OCI-LY7 (cell line): ENCODE data around the gene FAAP20. TPM values are rescaled to one million over a fixed set of nuclear protein-coding genes. Genes with fewer than 3 reads are reported as not detected.

Source experiments
- BruUV-seq: library from RNA; stranded (reverse); fragments of 400-500 nt; replicated peaks from 2 replicates; lab custom pipeline; 2021; lab: Mats Ljungman, UMichigan
- CTCF ChIA-PET: fragments of 300-600 bp; sonication (Branson Sonifier 250); formaldehyde crosslinking; loops from one replicate; lab custom pipeline; 2022; ENCODE audit warnings: antibody characterized with exemption; ENCODE audit not compliant: unreplicated experiment; lab: Charles Lee
- POLR2A ChIA-PET: fragments of 300-600 bp; sonication (Branson Sonifier 250); formaldehyde crosslinking; loops from one replicate; lab custom pipeline; 2022; ENCODE audit warnings: antibody characterized with exemption; lab: Charles Lee
- DNase-seq: peaks from one replicate; pipeline ENCODE4 v3.0.0-alpha.2; 2015; ENCODE audit warnings: low spot score
- H2AFZ ChIP-seq: fragments of 200-600 bp; sonication (generic), shearing (Covaris generic); 2 replicates; pipeline ENCODE4 v1.6.1; 2014; ENCODE audit warnings: mild to moderate bottlenecking, antibody characterized with exemption, low read length, moderate library complexity
- H3K27ac ChIP-seq: fragments of 200-600 bp; sonication (generic); 2 replicates; pipeline ENCODE4 v1.5.1; 2014; ENCODE audit warnings: mixed run types, low read depth, mild to moderate bottlenecking, moderate library complexity, low read length, inconsistent platforms; ENCODE audit not compliant: poor library complexity, severe bottlenecking
- H3K36me3 ChIP-seq: fragments of 200-600 bp; sonication (generic); 2 replicates; pipeline ENCODE4 v1.6.1; 2014; ENCODE audit warnings: mild to moderate bottlenecking, antibody characterized with exemption, low read length, moderate library complexity, mixed read lengths; ENCODE audit not compliant: insufficient read depth
- H3K4me1 ChIP-seq: fragments of 200-600 bp; sonication (generic); 2 replicates; pipeline ENCODE4 v1.5.1; 2014; ENCODE audit warnings: mild to moderate bottlenecking, low read length; ENCODE audit not compliant: insufficient read depth, poor library complexity, severe bottlenecking
- H3K4me2 ChIP-seq: fragments of 200-600 bp; sonication (generic); 2 replicates; pipeline ENCODE4 v1.6.1; 2014; ENCODE audit warnings: mild to moderate bottlenecking, low read length
- H3K4me3 ChIP-seq: fragments of 200-600 bp; sonication (generic); 2 replicates; pipeline ENCODE4 v1.5.1; 2014; ENCODE audit warnings: mild to moderate bottlenecking, low read depth, low read length; ENCODE audit not compliant: poor library complexity, severe bottlenecking
- H3K79me2 ChIP-seq: fragments of 200-600 bp; sonication (generic); 2 replicates; pipeline ENCODE4 v1.6.1; 2016; ENCODE audit warnings: low read depth, mild to moderate bottlenecking, low read length, moderate library complexity, mixed read lengths; ENCODE audit not compliant: insufficient read depth
- H3K9me2 ChIP-seq: fragments of 200-600 bp; sonication (generic); 2 replicates; pipeline ENCODE4 v1.6.1; 2016; ENCODE audit warnings: mild to moderate bottlenecking, low read length, mixed read lengths; ENCODE audit not compliant: insufficient read depth
- H3K9me3 ChIP-seq: fragments of 200-600 bp; sonication (generic); 2 replicates; pipeline ENCODE4 v1.6.1; 2014; ENCODE audit warnings: mild to moderate bottlenecking, mixed run types, low read length, mixed read lengths
- H4K20me1 ChIP-seq: fragments of 200-600 bp; sonication (generic); 2 replicates; pipeline ENCODE4 v1.6.1; 2014; ENCODE audit warnings: mild to moderate bottlenecking, antibody characterized with exemption, low read length, moderate library complexity, mixed read lengths; ENCODE audit not compliant: insufficient read depth
- EZH2phosphoT487 ChIP-seq: fragments of 200-600 bp; sonication (generic); IDR thresholded peaks from 2 replicates; pipeline ENCODE4 v1.6.1; 2018; ENCODE audit warnings: low read depth, borderline replicate concordance, mild to moderate bottlenecking, mixed run types, antibody characterized with exemption, low read length, moderate library complexity, mixed read lengths
- intact Hi-C: fragments of 100-400 bp; cut with micrococcal nuclease; formaldehyde crosslinking; loops from one replicate; pipeline ENCODE4 v1.10.0; 2022; ENCODE audit not compliant: unreplicated experiment
- total RNA-seq, 2 experiments: library from RNA; depleted of rRNA in 1 of 2; stranded (reverse); fragments of >200 nt in 1 of 2; shearing (Covaris generic) in 1 of 2; gene quantifications; 2 replicates each; pipeline ENCODE4 v1.2.3, GENCODE V29; 2014 to 2022
- TF ChIP-seq, protein P1 (sequence below): fragments of 200-600 bp; sonication (generic); conservative IDR thresholded peaks from 2 replicates; pipeline ENCODE4 v1.5.1; 2014; ENCODE audit warnings: mild to moderate bottlenecking, antibody characterized with exemption, low read length, moderate library complexity, mixed read lengths

Gene FAAP20
- total RNA-seq, 2 experiments from 2014 or later, result 47.4 to 55.7 TPM

DNA sequence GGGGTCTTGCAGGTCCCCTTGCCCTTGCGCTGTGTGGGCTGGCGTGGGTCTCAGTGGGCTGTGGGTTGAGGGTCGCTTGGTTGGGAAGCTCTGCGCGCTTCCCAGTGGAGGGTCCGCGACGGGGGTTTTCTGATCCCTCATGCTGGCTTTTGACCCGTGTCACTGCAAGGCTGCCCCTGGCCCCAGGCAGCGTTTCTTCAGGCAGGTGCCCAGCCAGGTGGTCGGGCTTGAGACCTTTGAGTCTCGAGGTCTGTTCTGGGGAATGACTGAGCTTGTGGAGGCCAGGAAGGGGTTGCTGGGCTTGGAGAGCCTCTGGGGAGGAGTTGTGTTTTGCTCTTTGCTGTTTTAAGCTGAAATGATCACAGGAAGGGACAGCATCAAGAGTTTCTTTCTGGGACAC lies 38.9 kb upstream of the FAAP20 start:
- DNase-seq, result no peak
- no peak overlapping the region for H3K4me3 ChIP-seq
- no peaks in the 10 kb centered on the region for H3K36me3 ChIP-seq
- H3K4me1 ChIP-seq, result peaks cover 41% of the 10 kb centered on the region
- H3K9me2 ChIP-seq, result no peaks in the 10 kb centered on the region
- H3K4me2 ChIP-seq, result no peak overlapping the region
- peaks cover under 1% of the 10 kb centered on the region for H4K20me1 ChIP-seq
- no TSS peak for BruUV-seq
- H3K27ac ChIP-seq, result no peak overlapping the region
- no peak overlapping the region for H2AFZ ChIP-seq
- H3K9me3 ChIP-seq, result no peaks in the 10 kb centered on the region
- TF ChIP-seq, protein P1, sequence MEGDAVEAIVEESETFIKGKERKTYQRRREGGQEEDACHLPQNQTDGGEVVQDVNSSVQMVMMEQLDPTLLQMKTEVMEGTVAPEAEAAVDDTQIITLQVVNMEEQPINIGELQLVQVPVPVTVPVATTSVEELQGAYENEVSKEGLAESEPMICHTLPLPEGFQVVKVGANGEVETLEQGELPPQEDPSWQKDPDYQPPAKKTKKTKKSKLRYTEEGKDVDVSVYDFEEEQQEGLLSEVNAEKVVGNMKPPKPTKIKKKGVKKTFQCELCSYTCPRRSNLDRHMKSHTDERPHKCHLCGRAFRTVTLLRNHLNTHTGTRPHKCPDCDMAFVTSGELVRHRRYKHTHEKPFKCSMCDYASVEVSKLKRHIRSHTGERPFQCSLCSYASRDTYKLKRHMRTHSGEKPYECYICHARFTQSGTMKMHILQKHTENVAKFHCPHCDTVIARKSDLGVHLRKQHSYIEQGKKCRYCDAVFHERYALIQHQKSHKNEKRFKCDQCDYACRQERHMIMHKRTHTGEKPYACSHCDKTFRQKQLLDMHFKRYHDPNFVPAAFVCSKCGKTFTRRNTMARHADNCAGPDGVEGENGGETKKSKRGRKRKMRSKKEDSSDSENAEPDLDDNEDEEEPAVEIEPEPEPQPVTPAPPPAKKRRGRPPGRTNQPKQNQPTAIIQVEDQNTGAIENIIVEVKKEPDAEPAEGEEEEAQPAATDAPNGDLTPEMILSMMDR, result no peak
- no peak for TF ChIP-seq EZH2phosphoT487
- ChIA-PET POLR2A (interaction anchor here (0.6 kb wide), 1 partner anchor 281 kb away, joined by 3 read pairs; no protein-coding TSS in a partner anchor), CTCF (no interaction called here)
- H3K79me2 ChIP-seq, result no peaks in the 10 kb centered on the region
- intact Hi-C loops, result no loop called here

DNA sequence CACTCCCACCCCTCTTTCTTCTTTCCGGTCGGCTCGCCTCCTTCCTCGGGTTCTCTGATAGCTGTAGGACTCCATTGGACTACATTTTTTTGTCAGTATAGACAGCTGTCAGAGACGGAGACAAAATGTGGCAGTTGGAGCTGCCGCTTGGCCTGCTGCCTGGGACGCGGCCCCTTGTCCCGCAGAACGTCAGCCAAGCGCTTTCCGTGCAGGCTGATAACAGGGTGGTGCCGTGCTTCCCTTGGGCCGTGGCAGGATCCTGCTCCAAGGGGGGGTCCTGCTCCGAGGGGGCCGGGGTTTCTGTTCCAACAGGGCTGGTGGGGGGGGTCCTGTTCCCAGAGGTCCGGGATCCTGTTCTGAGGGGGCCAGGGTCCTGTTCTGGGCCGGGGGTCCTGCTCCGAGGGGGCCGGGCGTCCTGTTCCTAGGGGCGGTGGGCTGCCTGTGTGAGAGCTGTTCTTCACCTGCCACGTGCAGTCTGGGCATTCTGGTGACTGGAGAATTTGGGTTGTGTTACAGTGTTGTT lies 38.4 kb upstream of the FAAP20 start:
- H3K4me2 ChIP-seq, result no peak overlapping the region
- POLR2A ChIA-PET, result interaction anchor here (0.6 kb wide), 1 partner anchor 280 kb away, joined by 3 read pairs; no protein-coding TSS in a partner anchor
- H3K36me3 ChIP-seq, result no peaks in the 10 kb centered on the region
- H3K9me2 ChIP-seq, result no peaks in the 10 kb centered on the region
- H3K9me3 ChIP-seq, result no peaks in the 10 kb centered on the region
- CTCF ChIA-PET, result no interaction called here
- BruUV-seq, result no TSS peak
- no peaks in the 10 kb centered on the region for H3K79me2 ChIP-seq
- peaks cover 41% of the 10 kb centered on the region for H3K4me1 ChIP-seq
- no peak overlapping the region for H2AFZ ChIP-seq
- H4K20me1 ChIP-seq, result no peaks in the 10 kb centered on the region; the same call in none of the 2 replicates
- H3K4me3 ChIP-seq, result no peak overlapping the region
- no peak for DNase-seq
- intact Hi-C loops, result no loop called here
- TF ChIP-seq EZH2phosphoT487, result no peak
- TF ChIP-seq, protein P1, result no peak
- no peak overlapping the region for H3K27ac ChIP-seq

GRCh38 chr1:2232255-2232915 lies 37.8 kb upstream of the FAAP20 start:
- Histone ChIP-seq H3K36me3 (no peaks in the 10 kb centered on the region), H4K20me1 (no peaks in the 10 kb centered on the region; the same call in none of the 2 replicates), H3K4me3 (no peak overlapping the region), H3K4me1 (peaks cover 41% of the 10 kb centered on the region), H2AFZ (no peak overlapping the region), H3K79me2 (no peaks in the 10 kb centered on the region), H3K9me2 (no peaks in the 10 kb centered on the region), H3K27ac (no peak overlapping the region), H3K4me2 (peak overlapping the region; percentile 71; the same call in 1 of the 2 replicates), H3K9me3 (no peaks in the 10 kb centered on the region)
- POLR2A ChIA-PET, result interaction anchor here (0.6 to 1.0 kb wide), 2 partner anchors 69 to 280 kb away, joined by 3 read pairs; no protein-coding TSS in a partner anchor
- intact Hi-C loops, result no loop called here
- CTCF ChIA-PET, result no interaction called here
- TF ChIP-seq EZH2phosphoT487, result no peak
- TF ChIP-seq, protein P1, result no peak
- no TSS peak for BruUV-seq
- DNase-seq, result no peak
